Measurements from ENCODE around the gene CASP8. TPM values are rescaled to one million over a fixed set of nuclear protein-coding genes. Genes with fewer than 3 reads are reported as not detected.
A peak's percentile ranks its signal among the peaks of the same experiment; 100 is the strongest.

Gene CASP8
- total and polyA plus RNA-seq, 3 donors from 2014 or later = 7.4 to 12.5 (median 9.1) TPM

DNA sequence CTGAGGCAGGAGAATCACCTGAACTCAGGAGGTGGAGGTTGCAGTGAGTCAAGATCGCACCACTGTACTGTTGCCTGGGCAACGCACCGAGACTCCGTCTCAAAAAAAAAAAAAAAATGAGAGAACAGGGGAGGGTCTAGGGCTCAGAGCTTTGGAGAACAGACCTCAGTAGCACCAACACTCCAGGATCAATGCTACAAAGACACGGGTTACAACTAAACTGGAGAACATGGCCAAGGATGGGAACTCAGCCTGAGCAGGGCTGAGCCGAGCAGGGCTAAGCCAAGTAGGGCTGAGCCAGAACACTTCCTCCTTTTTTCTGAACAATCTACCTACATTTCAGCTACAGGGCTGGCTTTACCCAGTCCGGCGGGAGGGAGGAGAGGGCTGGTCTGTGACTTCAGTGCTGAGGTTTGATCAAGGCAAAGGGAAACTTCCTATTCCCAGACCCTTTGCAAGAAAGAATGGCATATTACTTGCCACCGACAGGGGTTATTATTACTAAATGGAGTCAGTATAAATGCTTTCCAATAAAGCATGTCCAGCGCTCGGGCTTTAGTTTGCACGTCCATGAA is 2.9 kb upstream of the CASP8 start:
- no peaks in the 10 kb centered on the region for H3K9me3 ChIP-seq
- 17 to 24% methylated on average over 12 of the region's 12 CpGs for WGBS, 2 donors
- intact Hi-C loops (cut with DNase I; ENCODE audit: low total_unique reads) = no loop called here
- H3K4me1 ChIP-seq = peaks cover 5% of the 10 kb centered on the region
- no peaks in the 10 kb centered on the region for H3K36me3 ChIP-seq (ENCODE audit: low read depth, missing control alignments)
- H3K4me3 ChIP-seq = peak overlapping the region; percentile 61 to 68
- no peak for DNase-seq
- no peaks in the 10 kb centered on the region for H3K27me3 ChIP-seq
- H3K27ac ChIP-seq = peak overlapping the region; percentile 82 to 86
- TF ChIP-seq POLR2A (IDR thresholded peaks at IDR 0.05) = no peak
- TF ChIP-seq, protein P1, sequence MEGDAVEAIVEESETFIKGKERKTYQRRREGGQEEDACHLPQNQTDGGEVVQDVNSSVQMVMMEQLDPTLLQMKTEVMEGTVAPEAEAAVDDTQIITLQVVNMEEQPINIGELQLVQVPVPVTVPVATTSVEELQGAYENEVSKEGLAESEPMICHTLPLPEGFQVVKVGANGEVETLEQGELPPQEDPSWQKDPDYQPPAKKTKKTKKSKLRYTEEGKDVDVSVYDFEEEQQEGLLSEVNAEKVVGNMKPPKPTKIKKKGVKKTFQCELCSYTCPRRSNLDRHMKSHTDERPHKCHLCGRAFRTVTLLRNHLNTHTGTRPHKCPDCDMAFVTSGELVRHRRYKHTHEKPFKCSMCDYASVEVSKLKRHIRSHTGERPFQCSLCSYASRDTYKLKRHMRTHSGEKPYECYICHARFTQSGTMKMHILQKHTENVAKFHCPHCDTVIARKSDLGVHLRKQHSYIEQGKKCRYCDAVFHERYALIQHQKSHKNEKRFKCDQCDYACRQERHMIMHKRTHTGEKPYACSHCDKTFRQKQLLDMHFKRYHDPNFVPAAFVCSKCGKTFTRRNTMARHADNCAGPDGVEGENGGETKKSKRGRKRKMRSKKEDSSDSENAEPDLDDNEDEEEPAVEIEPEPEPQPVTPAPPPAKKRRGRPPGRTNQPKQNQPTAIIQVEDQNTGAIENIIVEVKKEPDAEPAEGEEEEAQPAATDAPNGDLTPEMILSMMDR (IDR thresholded peaks at IDR 0.05) = no peak

DNA sequence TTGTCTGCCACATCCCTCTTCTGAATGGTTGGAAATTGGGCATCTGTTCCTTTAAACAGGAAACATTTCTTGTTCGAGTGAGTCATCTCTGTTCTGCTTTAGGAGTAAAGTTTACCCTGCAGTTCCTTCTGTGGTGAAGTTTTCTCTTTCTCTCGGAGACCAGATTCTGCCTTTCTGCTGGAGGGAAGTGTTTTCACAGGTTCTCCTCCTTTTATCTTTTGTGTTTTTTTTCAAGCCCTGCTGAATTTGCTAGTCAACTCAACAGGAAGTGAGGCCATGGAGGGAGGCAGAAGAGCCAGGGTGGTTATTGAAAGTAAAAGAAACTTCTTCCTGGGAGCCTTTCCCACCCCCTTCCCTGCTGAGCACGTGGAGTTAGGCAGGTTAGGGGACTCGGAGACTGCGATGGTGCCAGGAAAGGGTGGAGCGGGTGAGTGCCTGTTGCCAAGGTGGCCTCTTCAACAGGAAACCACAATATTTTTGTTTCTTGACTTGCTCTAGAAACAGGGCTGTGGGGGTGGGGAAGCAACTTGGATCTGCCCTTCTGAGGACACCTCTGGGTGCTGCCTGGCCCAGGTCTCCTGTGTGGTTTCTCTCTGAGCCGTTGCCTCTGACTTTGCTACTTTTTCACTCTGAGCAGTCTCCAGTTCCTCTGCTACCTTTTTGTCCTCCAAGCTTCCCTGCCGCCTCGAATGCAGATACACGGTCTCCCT is 2.2 kb upstream of the CASP8 start:
- Histone ChIP-seq H3K4me1 (peaks cover 5% of the 10 kb centered on the region), H3K27ac (peak overlapping the region; percentile 82 to 86), H3K9me3 (no peaks in the 10 kb centered on the region), H3K4me3 (peak overlapping the region; percentile 61 to 68), H3K27me3 (no peaks in the 10 kb centered on the region), H3K36me3 (ENCODE audit: low read depth, missing control alignments) (no peaks in the 10 kb centered on the region)
- TF ChIP-seq POLR2A (IDR thresholded peaks at IDR 0.05) = no peak
- TF ChIP-seq, protein P1 (IDR thresholded peaks at IDR 0.05) = peak in 1 of 3 experiments; percentile 5
- DNase-seq = peak; percentile 71
- WGBS, 2 donors = 2 to 4% methylated on average over 10 of the region's 10 CpGs
- intact Hi-C loops (cut with DNase I; ENCODE audit: low total_unique reads) = no loop called here

DNA sequence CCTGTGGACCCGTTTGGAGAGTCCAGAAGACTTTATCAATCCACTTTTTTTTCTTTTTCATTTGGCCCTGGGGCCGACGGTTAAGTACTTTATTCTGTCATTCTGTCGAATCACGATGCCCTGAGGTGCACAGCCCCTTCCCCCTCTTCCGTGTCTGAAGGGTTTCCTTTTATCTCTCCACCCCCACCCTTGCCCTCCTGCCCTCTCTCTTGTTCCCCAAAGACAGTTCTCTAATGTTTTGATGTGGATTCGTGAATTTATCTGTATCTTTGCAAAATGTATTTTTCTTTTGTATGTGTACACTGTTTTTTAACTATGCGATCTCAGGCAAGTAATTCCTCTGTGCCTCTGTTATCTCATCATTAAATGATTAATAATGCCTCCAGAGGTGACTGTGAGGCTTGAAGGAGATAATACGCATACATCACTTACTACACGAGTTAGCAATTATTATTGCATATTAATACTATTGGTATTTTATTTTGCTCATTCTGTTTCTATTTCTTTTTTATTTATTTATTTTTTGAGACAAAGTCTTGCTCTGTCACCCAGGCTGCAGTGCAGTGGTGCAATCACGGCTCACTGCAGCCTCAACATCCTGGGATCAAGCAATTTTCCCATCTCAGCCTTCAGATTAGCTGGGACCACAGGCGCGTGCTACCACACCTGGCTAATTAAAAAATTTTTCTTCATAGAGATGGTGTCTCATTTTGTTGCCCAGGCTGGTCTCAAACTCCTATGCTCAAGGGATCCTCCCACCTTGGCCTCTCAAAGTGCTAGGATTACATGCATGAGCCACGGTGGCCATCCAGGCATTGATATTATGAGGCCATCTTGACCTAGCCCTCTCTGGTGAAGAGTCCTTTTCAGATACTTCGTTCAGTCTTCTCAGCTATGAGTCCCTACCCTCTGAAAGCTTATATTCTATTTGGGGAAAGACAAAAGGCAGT is 1.4 kb upstream of the CASP8 start:
- Histone ChIP-seq H3K9me3 (no peaks in the 10 kb centered on the region), H3K27ac (peak overlapping the region; percentile 82 to 86), H3K4me3 (peak overlapping the region; percentile 61 to 68), H3K4me1 (peaks cover 5% of the 10 kb centered on the region), H3K27me3 (no peaks in the 10 kb centered on the region), H3K36me3 (ENCODE audit: low read depth, missing control alignments) (no peaks in the 10 kb centered on the region)
- TF ChIP-seq POLR2A (IDR thresholded peaks at IDR 0.05) = no peak
- TF ChIP-seq, protein P1 (IDR thresholded peaks at IDR 0.05) = no peak
- no peak for DNase-seq
- WGBS, 2 donors = 28 to 31% methylated on average over 15 of the region's 15 CpGs
- intact Hi-C loops (cut with DNase I; ENCODE audit: low total_unique reads) = no loop called here

DNA sequence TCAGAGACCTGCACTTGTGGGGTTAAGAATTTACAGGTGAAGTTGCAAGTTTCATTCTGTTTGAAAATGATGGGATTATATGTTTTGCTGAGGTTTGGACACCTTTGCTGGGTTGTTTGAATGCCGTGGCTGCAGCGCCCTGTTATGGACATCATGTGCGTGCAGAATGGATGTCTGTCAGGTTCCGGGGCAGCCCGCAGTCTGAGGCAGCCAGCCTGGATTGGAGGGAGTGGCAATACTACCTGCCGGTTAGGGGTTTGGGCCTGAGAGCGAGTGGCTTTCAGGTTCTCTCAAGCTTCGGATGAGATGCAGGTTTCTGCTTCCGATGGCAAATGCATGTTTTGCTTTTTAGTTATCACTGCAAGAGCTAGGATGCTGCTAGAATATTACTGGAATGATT is 1.1 kb downstream of the CASP8 start:
- intact Hi-C loops (cut with DNase I; ENCODE audit: low total_unique reads) = no loop called here
- 78 to 90% methylated on average over 9 of the region's 9 CpGs for WGBS, 2 donors
- H3K36me3 ChIP-seq (ENCODE audit: low read depth, missing control alignments) = no peaks in the 10 kb centered on the region
- H3K27me3 ChIP-seq = no peaks in the 10 kb centered on the region
- H3K4me1 ChIP-seq = peaks cover 5% of the 10 kb centered on the region
- H3K4me3 ChIP-seq = no peak overlapping the region
- H3K9me3 ChIP-seq = no peaks in the 10 kb centered on the region
- no peak for DNase-seq
- TF ChIP-seq, protein P1 (IDR thresholded peaks at IDR 0.05) = no peak
- no peak for TF ChIP-seq POLR2A (IDR thresholded peaks at IDR 0.05)
- H3K27ac ChIP-seq = no peak overlapping the region

All from testis (tissue), 3 donors.